ENCODE measurements around the gene CYSRT1.

CYSRT1 gene

GRCh38 chr9:137253717-137254623 is 29.0 kb downstream of the CYSRT1 start:
- DNase-seq = no peak

GRCh38 chr9:137254624-137255447 is 29.9 kb downstream of the CYSRT1 start, which contains the start of gene NELFB:
TSS of gene NELFB (plus strand) at chr9:137255327.
- peak; percentile 88 for DNase-seq

GRCh38 chr9:137255448-137256114 is 30.6 kb downstream of the CYSRT1 start:
- peak; percentile 36 for DNase-seq

- DNase-seq = no peak
Measured at GRCh38 chr9:137256362-137256761, 31.4 kb downstream of the CYSRT1 start.

- DNase-seq = peak; percentile 23
Measured at GRCh38 chr9:137256856-137257255, 31.9 kb downstream of the CYSRT1 start.

GRCh38 chr9:137262173-137262908 is 37.4 kb downstream of the CYSRT1 start:
- peak; percentile 40 for DNase-seq

- no peak for DNase-seq
Measured at GRCh38 chr9:137262909-137263285, 37.9 kb downstream of the CYSRT1 start.

- no peak for DNase-seq
Measured at GRCh38 chr9:137263506-137263905, 38.5 kb downstream of the CYSRT1 start.

- no peak for DNase-seq
Measured at GRCh38 chr9:137264067-137264466, 39.1 kb downstream of the CYSRT1 start.

GRCh38 chr9:137265496-137266161 is 40.7 kb downstream of the CYSRT1 start:
- no peak for DNase-seq

- DNase-seq = no peak
Measured at GRCh38 chr9:137266162-137266527, 41.2 kb downstream of the CYSRT1 start.

GRCh38 chr9:137266585-137267453 is 41.8 kb downstream of the CYSRT1 start:
- DNase-seq = no peak

- no peak for DNase-seq
Measured at GRCh38 chr9:137267933-137268355, 43.0 kb downstream of the CYSRT1 start.

- DNase-seq = no peak
Measured at GRCh38 chr9:137268538-137269201, 43.7 kb downstream of the CYSRT1 start.

GRCh38 chr9:137269231-137269772 is 44.3 kb downstream of the CYSRT1 start:
- DNase-seq = no peak

GRCh38 chr9:137270929-137271695 is 46.1 kb downstream of the CYSRT1 start:
- DNase-seq = no peak

- no peak for DNase-seq
Measured at GRCh38 chr9:137271696-137272076, 46.7 kb downstream of the CYSRT1 start.

- DNase-seq = no peak
Measured at GRCh38 chr9:137272241-137273094, 47.5 kb downstream of the CYSRT1 start.
